Hematopoietic multipotent progenitor cell treated with erythropoietin and hydrocortisone succinate and interleukin-3 and kit ligand, for 8 days (in vitro differentiated cells): Measurements from ENCODE around the gene STPG3.
A peak's percentile ranks its signal among the peaks of the same experiment; 100 is the strongest.

Experiments used
- DNase-seq: peaks from one replicate; pipeline ENCODE4 v3.0.0-alpha.2; 2015

Gene STPG3

GRCh38 chr9:137268538-137269201 is 17.6 kb downstream of the STPG3 start:
- no peak for DNase-seq

DNA sequence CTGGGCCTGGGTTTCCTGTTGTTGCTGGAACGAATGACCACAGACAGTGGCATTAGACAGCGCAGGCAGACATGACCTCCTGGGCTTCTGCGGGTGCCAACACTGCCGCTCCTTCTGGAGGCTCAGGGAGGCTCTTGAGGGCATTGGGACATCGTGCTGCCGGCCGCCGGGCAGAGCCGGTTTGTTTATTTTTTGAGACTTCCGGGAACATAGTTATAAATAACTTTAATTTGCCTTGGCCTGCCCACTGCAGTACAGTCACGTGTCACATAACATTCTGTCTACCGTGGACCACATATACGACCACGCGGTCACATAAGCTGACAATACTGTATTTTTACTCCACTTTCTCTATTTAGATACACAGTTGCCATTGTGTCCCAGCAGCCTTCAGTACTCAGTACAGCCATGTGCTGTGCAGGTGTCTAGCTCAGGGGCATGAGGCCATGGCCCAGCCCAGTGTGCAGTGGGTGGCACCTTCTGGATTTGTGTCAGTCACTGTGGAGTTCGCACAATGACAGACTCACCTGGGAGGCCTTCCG is 18.2 kb downstream of the STPG3 start:
- DNase-seq, result no peak

- no peak for DNase-seq
Measured at GRCh38 chr9:137270929-137271695, 20.0 kb downstream of the STPG3 start.

DNA sequence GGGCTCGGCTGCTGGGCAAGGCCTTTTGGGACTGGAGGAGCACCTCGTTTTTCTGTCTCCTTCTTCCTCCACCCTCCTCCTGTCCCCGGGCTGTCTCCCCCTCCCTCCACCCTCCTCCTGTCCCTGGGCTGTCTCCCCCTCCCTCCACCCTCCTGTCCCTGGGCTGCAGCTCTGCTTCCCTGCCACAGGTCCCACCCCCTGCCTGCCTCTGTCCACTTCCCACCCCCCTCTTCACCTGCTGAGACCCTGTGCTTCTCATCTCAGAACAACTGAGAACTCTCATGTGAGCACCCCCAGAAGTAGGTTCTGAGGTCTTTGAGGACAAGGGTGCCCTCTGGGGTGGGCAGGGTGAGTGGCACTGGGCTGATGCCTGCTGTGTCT is 20.6 kb downstream of the STPG3 start:
- DNase-seq, result no peak

- no peak for DNase-seq
Measured at GRCh38 chr9:137272241-137273094, 21.4 kb downstream of the STPG3 start.

GRCh38 chr9:137273095-137273490 is 22.0 kb downstream of the STPG3 start:
- DNase-seq, result no peak

GRCh38 chr9:137273611-137274320 is 22.7 kb downstream of the STPG3 start:
- DNase-seq, result peak; percentile 53

DNA sequence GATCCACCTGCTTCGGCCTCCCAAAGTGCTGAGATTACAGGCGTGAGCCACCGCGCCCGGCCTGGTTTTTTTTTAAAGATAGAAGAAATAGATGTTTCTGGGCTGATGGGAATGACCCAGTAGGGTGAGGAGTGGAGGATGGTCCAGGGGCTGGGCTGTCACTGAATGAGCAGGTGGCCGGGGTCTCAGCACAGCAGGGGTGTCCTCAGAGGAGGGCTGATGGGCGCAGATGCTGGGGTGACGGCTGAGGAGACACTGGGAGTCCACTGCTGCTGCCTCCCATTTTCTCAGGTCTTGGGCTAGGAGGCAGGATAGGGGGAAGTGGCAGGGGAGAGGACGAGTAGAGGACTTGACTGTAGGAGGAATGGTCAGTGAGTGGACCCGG is 24.1 kb downstream of the STPG3 start:
- no peak for DNase-seq

DNA sequence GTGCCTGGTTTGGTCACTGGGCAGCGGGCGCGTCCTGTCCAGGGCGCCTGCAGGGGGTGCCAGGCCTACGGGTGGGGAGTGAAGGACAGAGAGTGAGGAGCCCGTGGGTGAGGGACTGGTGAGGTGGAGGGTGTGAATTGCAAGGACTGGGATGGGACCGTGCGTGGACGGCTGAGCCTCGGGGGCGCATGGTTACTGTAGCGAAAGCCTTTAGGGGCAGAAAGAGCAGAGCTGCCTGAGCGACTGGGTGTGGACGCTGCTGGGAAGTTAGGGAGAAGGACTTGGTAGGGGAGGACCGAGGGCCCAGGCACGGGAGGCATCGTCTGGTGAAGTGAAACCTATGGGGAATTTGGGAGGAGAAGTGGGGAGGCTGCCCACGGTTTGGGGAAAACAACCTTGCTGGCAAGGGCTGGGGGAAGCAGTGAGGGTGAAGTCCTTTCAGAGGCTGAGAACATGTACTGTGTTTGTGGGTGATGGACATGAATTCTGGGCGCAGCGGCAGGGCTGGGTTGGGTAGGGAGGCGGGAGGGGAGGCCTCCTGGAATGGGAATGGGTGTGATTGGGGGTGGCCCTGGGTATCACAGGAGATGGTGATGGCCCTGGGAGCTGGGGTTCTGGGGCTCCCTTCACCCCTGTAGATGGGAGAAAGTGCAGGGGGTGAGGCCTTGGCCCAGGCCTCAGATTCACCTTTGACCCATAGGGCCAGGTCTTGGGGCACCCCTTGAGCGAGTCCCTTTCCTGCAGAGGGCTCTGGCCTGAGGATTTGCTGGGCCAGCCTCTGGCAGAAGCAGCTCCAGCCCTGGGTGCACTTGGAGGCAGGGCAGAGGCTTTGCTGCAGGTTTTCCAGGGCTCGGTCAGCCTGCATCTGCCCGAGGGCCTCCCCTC is 24.7 kb downstream of the STPG3 start:
- DNase-seq, result no peak

GRCh38 chr9:137276473-137277328 is 25.6 kb downstream of the STPG3 start:
- peak; percentile 82 for DNase-seq

GRCh38 chr9:137277329-137278041 is 26.4 kb downstream of the STPG3 start, which contains the start of gene TOR4A:
Gene TOR4A (plus strand): TSS chr9:137277726. CDS start chr9:137278690, 964 bp downstream.
- peak; percentile 79 for DNase-seq

DNA sequence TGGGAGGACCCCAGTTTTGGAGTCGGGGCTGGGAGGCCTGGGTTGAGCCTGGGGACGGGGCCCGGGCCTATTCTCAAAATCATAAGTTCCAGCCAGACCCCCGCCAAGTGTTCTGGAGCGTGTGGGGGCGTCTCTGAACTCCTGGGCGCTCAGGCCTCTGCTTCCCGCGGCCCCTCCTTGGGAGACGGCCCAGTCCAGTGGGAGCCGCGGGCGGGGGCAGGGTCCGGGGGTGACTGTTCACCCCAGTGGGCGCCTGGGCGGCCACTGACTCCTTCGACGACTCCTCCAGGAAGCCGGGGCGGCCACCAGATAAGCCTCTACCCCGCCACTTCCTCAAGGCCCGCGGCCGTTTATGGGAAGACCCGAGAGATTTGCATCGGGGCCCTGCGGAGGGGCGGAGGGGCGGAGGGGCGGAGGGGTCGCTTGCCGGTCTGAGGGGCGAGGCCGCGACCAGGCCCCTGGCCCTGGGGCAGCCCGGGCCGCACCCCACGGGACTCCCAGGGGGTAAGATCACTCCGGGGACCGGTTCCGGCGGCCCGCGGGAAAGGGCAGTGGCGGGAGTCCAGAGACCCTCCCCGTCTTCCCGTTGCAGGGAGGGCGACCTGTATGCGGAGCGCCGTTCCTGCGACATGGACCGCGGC is 27.1 kb downstream of the STPG3 start:
- peak; percentile 44 for DNase-seq

DNA sequence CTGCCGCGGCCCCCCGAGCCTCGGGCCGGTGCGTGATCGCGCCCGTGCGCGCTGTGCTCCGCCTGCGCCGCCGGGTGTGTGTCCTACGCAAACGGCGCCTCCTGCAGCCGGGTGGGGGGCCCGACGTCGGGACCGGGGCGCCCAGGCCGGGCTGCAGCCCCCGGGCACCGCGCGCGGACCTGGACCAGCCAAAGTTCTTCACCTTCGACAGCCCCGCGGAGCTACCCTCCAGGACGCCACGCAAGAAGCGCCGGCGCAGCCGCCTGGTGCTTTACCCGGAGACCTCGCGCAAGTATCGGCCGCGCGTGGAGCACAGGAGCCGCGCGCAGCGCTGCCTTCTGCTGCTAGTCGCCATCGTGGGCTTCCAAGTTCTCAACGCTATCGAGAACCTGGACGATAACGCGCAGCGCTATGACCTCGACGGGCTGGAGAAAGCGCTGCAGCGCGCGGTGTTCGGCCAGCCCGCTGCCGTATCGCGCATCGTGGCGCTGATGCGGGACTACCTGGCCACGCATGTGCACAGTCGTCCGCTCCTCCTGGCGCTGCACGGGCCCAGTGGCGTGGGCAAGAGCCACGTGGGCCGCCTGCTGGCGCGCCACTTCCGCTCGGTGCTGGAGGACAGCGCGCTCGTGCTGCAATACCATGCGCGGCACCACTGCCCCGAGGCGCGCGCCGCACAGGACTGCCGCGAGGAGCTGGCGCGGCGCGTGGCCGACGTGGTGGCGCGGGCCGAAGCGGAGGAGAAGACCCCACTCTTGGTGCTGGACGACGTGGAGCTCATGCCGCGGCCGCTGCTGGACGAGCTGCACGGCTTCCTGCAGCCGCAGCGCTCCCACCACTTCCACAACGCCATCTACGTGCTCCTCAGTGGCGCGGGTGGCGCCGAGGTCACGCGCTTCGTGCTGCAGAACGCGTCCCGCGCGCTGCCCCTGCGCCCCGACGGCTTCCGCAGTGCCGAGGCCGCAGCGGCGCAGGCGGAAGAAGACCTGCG is 27.9 kb downstream of the STPG3 start:
- DNase-seq, result no peak

DNA sequence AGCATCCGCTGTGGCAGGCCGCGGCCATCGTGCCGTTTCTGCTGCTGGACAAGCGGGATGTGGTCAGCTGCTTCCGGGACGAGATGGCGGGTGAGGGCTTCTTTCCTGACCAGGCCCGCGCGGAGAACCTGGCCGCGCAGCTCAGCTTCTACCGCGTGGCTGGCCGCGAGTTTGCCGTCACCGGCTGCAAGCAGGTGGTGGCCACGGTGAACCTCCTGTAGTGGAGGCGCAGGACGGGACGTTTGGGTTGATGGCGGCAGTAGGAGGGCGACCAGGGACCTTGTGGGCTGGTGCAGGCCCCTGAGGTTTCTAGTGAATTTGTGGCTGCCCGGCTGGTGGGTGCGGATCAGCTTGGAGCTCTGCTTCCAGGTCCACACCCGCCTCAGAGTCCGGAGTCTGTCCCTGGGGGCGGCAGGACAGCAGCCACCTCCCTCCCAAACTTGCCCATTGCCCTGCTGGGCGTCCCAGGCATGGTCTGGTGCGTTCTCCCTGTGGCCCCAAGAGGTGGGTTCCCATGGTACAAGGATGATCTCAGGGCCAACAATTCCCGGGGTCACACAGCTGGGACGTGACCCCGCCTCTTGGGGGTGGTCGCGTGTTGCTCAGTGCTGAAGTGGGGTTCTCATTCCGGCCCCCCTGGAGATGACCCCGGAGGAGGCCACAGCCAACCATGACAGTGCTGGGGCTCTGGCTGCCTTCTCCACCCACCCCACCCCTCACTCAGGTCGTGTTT is 28.8 kb downstream of the STPG3 start:
- no peak for DNase-seq

- DNase-seq, result no peak
Measured at GRCh38 chr9:137280474-137281344, 29.6 kb downstream of the STPG3 start.
